Fibroblast of lung (primary cell): Measurements from ENCODE around the gene ARRB1. TPM values are rescaled to one million over a fixed set of nuclear protein-coding genes. Genes with fewer than 3 reads are reported as not detected.
A peak's percentile ranks its signal among the peaks of the same experiment; 100 is the strongest.

Experiments used
- DNase-seq, 2 donors: peaks; one replicate each; pipeline versions ENCODE4 v3.0.0 to v3.0.0-alpha.2; 2010; ENCODE audit warnings: low read depth in 2 of 2
- H2AFZ ChIP-seq: 2 replicates; pipeline ENCODE4 v1.5.1; 2012; ENCODE audit warnings: low read length, control low read depth, inconsistent platforms
- H3K27ac ChIP-seq: 2 replicates; pipeline ENCODE4 v1.5.1; 2011; ENCODE audit warnings: low read length, control low read depth; ENCODE audit not compliant: insufficient read depth
- H3K27me3 ChIP-seq: 2 replicates; pipeline ENCODE4 v1.5.1; 2011; ENCODE audit warnings: mild to moderate bottlenecking, low read length; ENCODE audit not compliant: control insufficient read depth, insufficient read depth
- H3K36me3 ChIP-seq: 2 replicates; pipeline ENCODE4 v1.5.1; 2011; ENCODE audit warnings: low read length; ENCODE audit not compliant: control insufficient read depth, insufficient read depth
- H3K4me1 ChIP-seq: 2 replicates; pipeline ENCODE4 v1.5.1; 2011; ENCODE audit warnings: low read length; ENCODE audit not compliant: control insufficient read depth, insufficient read depth; ENCODE audit errors: extremely low read depth
- H3K4me2 ChIP-seq: 2 replicates; pipeline ENCODE4 v1.5.1; 2011; ENCODE audit warnings: low read length, control low read depth; ENCODE audit not compliant: insufficient read depth; ENCODE audit errors: extremely low read depth
- H3K4me3 ChIP-seq, 4 experiments: fragments of 200-600 bp in 1 of 4; sonication (generic) in 1 of 4; replicated peaks in 1 of 4; 2 replicates each; pipeline ENCODE4 v1.5.1; 2011 to 2016; ENCODE audit warnings: low read length in 4 of 4, low read depth in 3 of 4, mild to moderate bottlenecking in 3 of 4, control low read depth in 2 of 4, inconsistent platforms in 1 of 4, mixed read lengths in 1 of 4; ENCODE audit not compliant: insufficient read depth in 1 of 4; ENCODE audit errors: control extremely low read depth in 1 of 4
- H3K79me2 ChIP-seq: 2 replicates; pipeline ENCODE4 v1.5.1; 2012; ENCODE audit warnings: mild to moderate bottlenecking, low read length, inconsistent platforms; ENCODE audit not compliant: control insufficient read depth, insufficient read depth
- H3K9ac ChIP-seq: 2 replicates; pipeline ENCODE4 v1.5.1; 2011; ENCODE audit warnings: mild to moderate bottlenecking, low read length, control low read depth; ENCODE audit not compliant: insufficient read depth
- H3K9me3 ChIP-seq: 2 replicates; pipeline ENCODE4 v1.5.1; 2012; ENCODE audit warnings: low read depth, low read length; ENCODE audit not compliant: control insufficient read depth, insufficient read depth
- H4K20me1 ChIP-seq: 2 replicates; pipeline ENCODE4 v1.5.1; 2011; ENCODE audit warnings: low read length; ENCODE audit not compliant: control insufficient read depth, insufficient read depth; ENCODE audit errors: extremely low read depth
- EZH2 ChIP-seq: IDR thresholded peaks from 2 replicates; pipeline ENCODE4 v1.5.1; 2012; ENCODE audit warnings: low read length, control low read depth, mild to moderate bottlenecking; ENCODE audit errors: missing control alignments
- polyA plus RNA-seq, 2 donors: library from polyadenylated mRNA; depleted of rRNA in 1 of 2; stranded (reverse) in 1 of 2; unstranded in 1 of 2; fragments of >200 nt; gene quantifications; 2 replicates each; pipeline ENCODE4 v1.2.1, GENCODE V29; 2011 to 2012; ENCODE audit warnings: missing spikeins in 1 of 2
- total RNA-seq: library from RNA; depleted of rRNA; stranded (reverse); fragments of >200 nt; gene quantifications from 2 replicates; pipeline ENCODE4 v1.2.1, GENCODE V29; 2014
- TF ChIP-seq, protein P1 (sequence below), 2 donors: IDR thresholded peaks in 1 of 2; conservative IDR thresholded peaks in 1 of 2; 1 replicate in 1 of 2; 2 replicates in 1 of 2; pipeline ENCODE4 v1.5.1; 2011 to 2012; ENCODE audit warnings: low read length in 2 of 2, control low read depth in 1 of 2, inconsistent platforms in 1 of 2, low read depth in 1 of 2, mild to moderate bottlenecking in 1 of 2

ARRB1 gene
- total and polyA plus RNA-seq, 2 donors (not counting 1 experiment from before 2014, with no cell fraction given): 4.3 to 18.9 TPM

DNA sequence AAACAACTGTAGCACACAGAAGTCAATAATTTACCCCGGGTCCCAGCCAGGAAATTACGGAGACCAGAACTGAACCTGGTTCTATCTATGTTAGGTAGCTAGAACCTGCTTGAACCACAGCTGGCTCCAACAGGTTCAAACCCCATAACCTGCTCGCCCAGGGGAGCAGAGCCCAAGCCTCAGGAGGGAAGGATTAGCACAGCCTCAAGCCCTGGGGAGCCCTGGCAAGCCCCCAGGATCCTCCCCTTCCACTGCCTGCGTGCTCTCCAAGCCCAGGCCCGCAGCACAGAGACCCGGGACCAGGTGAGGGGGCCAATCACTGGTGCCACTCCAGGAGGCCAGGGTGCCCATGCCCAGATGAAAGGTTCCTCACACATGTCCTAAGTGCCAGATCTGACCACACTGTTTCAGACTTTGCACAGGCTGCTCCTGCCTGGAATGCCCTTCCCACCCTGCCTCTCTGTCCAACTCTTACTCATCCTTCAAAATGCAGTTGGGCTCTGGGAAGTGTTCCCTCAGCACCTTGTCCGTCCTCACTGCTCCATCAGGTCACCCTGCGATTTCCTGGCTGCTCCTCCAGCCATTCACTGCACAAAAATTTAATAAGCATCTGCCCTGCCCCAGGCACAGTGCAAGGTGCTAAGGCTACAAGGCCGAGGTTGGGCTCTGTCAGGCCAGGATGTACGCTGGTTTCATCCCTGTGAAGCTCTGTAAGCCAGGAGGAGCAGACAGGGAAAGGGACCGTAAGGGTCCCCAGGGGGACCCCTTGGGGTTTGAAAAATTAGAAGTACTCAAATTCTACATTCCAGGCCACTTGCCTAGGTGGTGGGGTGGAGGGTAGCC lies 32.2 kb downstream of the ARRB1 start:
- TF ChIP-seq, protein P1, sequence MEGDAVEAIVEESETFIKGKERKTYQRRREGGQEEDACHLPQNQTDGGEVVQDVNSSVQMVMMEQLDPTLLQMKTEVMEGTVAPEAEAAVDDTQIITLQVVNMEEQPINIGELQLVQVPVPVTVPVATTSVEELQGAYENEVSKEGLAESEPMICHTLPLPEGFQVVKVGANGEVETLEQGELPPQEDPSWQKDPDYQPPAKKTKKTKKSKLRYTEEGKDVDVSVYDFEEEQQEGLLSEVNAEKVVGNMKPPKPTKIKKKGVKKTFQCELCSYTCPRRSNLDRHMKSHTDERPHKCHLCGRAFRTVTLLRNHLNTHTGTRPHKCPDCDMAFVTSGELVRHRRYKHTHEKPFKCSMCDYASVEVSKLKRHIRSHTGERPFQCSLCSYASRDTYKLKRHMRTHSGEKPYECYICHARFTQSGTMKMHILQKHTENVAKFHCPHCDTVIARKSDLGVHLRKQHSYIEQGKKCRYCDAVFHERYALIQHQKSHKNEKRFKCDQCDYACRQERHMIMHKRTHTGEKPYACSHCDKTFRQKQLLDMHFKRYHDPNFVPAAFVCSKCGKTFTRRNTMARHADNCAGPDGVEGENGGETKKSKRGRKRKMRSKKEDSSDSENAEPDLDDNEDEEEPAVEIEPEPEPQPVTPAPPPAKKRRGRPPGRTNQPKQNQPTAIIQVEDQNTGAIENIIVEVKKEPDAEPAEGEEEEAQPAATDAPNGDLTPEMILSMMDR (conservative IDR thresholded peaks at IDR 0.05 in 1 of 2, IDR thresholded peaks at IDR 0.05 in 1 of 2; ENCODE audit: low read depth in 1 of 2, low read length in 2 of 2): no peak
- TF ChIP-seq EZH2: no peak
- H3K4me3 ChIP-seq: no peak overlapping the region
- H3K9ac ChIP-seq: no peak overlapping the region
- H3K27ac ChIP-seq: no peak overlapping the region
- no peaks in the 10 kb centered on the region for H3K27me3 ChIP-seq
- H3K9me3 ChIP-seq: no peaks in the 10 kb centered on the region
- peak in 1 of 2 donors; percentile 52 for DNase-seq
- H3K79me2 ChIP-seq: no peaks in the 10 kb centered on the region
- H3K4me2 ChIP-seq: no peak overlapping the region
- no peak overlapping the region for H2AFZ ChIP-seq
- peaks cover 2% of the 10 kb centered on the region for H3K4me1 ChIP-seq
- no peaks in the 10 kb centered on the region for H4K20me1 ChIP-seq
- peaks cover 1% of the 10 kb centered on the region for H3K36me3 ChIP-seq

DNA sequence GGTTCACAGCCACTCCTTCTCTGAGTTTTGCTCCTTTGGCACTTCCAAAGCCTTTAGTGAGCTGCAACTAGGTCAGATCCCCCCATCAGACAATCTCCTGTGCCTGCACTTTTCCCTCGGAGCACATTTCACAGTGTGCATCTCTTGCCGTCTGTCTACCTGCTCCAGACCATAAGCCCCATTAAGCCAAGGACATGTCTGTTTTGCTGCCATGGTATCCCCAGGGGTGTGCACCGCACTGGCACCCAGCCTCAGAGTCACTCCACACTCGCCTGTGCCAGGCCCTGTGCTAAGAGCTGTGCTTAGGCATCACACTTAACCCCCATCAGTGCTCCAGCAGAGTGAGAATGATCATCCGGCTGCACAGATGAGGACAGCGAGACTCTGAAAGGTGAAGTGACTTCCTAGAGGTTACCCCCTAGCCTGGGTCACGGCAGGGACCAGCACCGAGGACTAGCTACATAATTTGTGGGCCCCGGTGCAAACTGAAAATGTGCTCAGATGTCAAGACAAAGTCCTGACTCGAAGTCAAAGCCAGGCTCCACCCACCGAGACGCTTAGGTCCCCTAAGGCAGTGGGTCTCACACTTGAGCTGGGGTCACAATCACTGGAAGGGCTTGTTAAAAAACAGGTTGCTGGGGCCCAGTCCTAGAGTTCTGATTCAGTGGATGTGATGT lies 33.9 kb downstream of the ARRB1 start:
- Histone ChIP-seq H3K4me1 (peaks cover 10% of the 10 kb centered on the region), H3K36me3 (no peaks in the 10 kb centered on the region), H3K9me3 (no peaks in the 10 kb centered on the region), H3K4me3 (no peak overlapping the region), H2AFZ (no peak overlapping the region), H3K27ac (no peak overlapping the region), H3K27me3 (no peaks in the 10 kb centered on the region), H3K79me2 (no peaks in the 10 kb centered on the region), H3K4me2 (no peak overlapping the region), H3K9ac (no peak overlapping the region), H4K20me1 (no peaks in the 10 kb centered on the region)
- TF ChIP-seq, protein P1 (conservative IDR thresholded peaks at IDR 0.05 in 1 of 2, IDR thresholded peaks at IDR 0.05 in 1 of 2; ENCODE audit: low read depth in 1 of 2, low read length in 2 of 2): no peak
- TF ChIP-seq EZH2: no peak
- no peak for DNase-seq

DNA sequence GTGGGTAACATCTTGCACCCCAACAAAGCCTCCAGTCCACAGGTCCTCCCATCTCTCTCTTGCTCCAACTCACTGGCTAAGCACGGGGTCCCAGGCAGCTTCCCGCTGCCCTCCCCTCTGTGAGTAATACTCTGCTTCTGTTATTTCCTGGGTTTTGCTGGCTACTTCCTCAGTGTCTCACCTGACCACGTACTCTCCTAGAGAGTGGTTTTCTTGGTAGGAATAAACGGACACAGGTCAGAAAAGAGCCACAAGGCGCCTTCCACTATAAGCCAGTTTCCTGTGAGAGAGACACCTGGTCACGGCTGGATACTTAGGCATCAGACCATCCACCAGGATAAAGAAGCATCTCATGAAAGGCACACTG lies 36.0 kb downstream of the ARRB1 start:
- Histone ChIP-seq H2AFZ (no peak overlapping the region), H3K9ac (no peak overlapping the region), H3K4me3 (no peak overlapping the region), H3K27me3 (no peaks in the 10 kb centered on the region), H3K27ac (no peak overlapping the region), H4K20me1 (no peaks in the 10 kb centered on the region), H3K9me3 (no peaks in the 10 kb centered on the region), H3K4me2 (no peak overlapping the region), H3K4me1 (peaks cover 14% of the 10 kb centered on the region), H3K79me2 (no peaks in the 10 kb centered on the region), H3K36me3 (no peaks in the 10 kb centered on the region)
- TF ChIP-seq, protein P1 (conservative IDR thresholded peaks at IDR 0.05 in 1 of 2, IDR thresholded peaks at IDR 0.05 in 1 of 2; ENCODE audit: low read depth in 1 of 2, low read length in 2 of 2): no peak
- no peak for TF ChIP-seq EZH2
- DNase-seq: no peak
